GM12892 (cell line): ENCODE results near the gene DPM3.

Source experiments
- POLR2A ChIP-seq: IDR thresholded peaks from 2 replicates; pipeline ENCODE4 v1.6.1; 2011; ENCODE audit warnings: low read depth, low read length, control low read depth
- POLR2AphosphoS5 ChIP-seq: IDR thresholded peaks from 2 replicates; pipeline ENCODE4 v1.6.1; 2011; ENCODE audit warnings: low read depth, low read length, control low read depth
- TAF1 ChIP-seq: IDR thresholded peaks from 2 replicates; pipeline ENCODE4 v1.6.1; 2011; ENCODE audit warnings: low read depth, mild to moderate bottlenecking, control low read depth, low read length, borderline replicate concordance

- no peak for TF ChIP-seq POLR2AphosphoS5
- no peak for TF ChIP-seq TAF1
- no peak for TF ChIP-seq POLR2A
These were observed 37.0 kb upstream of the DPM3 start for GRCh38 chr1:155177192-155177917.
